ENCODE data around the gene DNAJC27.
A peak's percentile ranks its signal among the peaks of the same experiment; 100 is the strongest.

DNAJC27 gene

GRCh38 chr2:24970483-24971285 lies 1.1 kb downstream of the DNAJC27 start:
- DNase-seq (ENCODE audit: low read depth in 4 of 4, low spot score in 1 of 4), result peak in 1 of 4 experiments; percentile 19

DNA sequence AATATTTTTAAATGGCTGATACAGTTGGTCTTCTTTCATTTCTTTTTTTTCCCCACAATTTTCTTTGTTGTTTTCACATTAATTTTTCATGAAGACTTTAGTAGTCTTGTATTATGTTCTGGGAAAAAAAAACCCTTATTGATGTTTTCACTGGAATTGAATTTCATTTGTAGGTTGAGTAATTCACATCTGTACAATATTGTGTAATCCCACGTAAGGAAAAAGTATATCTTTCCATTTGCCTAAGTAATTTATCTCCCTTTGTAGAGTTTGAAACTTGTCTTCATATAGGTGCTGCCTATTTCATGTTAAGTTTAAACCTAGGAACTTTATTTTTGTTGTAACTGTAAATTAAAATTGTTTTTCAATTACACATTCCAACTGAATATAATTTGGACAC lies 2.0 kb downstream of the DNAJC27 start:
- no peak for DNase-seq (ENCODE audit: low read depth in 4 of 4, low spot score in 1 of 4)

- DNase-seq (ENCODE audit: low read depth in 4 of 4, low spot score in 1 of 4), result no peak
Observed at GRCh38 chr2:24961903-24962302, 9.9 kb downstream of the DNAJC27 start.

DNA sequence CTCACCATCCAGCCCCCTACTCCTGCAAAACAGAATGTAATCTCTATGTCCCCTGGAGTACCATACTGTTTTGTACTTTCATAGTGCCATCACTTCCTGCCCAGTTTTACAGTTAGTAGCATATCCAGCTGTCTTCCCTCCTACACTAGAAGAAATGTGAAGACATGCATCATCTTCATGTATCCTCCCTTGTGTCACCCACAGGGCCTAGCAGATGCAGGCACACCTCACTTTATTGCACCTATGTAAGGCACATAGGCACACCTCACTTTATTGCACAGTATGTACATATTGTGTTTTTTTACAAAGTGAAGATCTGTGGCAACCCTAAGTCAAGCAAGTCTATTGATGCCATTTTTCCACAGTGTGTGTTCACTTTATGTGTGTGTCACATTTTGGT lies 12.0 kb downstream of the DNAJC27 start:
- DNase-seq (ENCODE audit: low read depth in 4 of 4, low spot score in 1 of 4), result no peak

DNA sequence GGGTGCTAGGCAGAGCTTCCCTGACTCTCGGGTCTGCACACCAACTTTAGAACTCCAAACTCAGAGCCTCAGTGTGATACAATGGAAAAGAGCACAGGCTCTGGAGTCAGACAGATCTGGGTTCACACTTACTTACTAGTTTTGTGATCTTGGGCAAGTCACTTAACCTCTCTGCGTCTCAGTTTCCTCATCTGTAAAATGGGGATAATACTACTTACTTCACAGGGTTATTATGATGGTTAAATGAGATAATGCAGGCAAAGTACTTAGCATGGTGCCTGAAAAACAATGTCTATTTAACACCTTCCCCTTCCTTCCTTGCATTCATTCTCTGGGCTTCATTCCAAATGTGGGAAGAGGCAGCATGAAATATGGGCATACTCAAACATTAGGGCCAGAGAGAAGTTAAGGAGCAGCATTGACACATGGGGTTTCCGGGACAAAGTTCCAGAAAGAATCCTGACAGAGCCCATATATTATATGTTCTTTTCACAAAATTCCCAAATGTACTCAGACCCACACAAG lies 13.3 kb downstream of the DNAJC27 start:
- DNase-seq (ENCODE audit: low read depth in 4 of 4, low spot score in 1 of 4), result no peak

DNA sequence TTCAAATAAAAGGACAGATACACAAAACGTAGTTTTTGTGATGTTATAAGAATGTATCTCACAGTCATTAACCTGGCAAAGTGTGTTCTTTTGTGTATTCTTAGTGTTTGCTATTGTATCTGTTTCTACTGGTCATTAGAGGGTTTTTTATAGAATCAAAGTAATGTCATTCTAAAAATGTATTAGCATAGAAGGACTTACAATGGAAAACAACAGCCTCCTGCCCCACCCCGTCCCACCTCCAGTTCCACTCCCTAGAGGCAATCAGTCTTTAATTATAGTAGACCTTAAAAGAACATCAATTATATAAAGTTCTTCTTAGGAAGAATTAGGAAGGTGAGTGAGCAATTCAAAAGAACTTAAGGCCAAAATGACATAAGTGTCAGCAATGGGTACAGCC lies 13.8 kb downstream of the DNAJC27 start:
- no peak for DNase-seq (ENCODE audit: low read depth in 4 of 4, low spot score in 1 of 4)

DNA sequence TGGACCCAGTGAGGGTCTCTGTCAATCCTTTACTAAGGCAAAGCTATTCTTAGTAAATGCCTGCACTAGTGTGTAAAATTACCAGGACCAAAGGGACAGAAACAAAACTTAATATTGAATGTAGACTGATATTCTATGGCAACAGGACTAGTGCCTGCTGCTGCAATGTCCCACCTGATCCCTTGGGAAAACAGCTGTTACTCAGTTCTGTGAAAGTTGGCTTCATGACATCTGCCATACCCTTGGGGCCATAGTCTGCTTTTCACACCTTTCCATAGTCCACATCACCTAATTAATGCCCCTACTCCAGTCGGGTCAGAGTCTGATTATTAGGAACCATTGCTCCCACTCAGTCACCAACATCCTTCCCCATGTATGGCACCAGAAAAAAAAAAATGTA lies 14.5 kb downstream of the DNAJC27 start:
- DNase-seq (ENCODE audit: low read depth in 4 of 4, low spot score in 1 of 4), result no peak

GRCh38 chr2:24955921-24956320 lies 15.8 kb downstream of the DNAJC27 start:
- no peak for DNase-seq (ENCODE audit: low read depth in 4 of 4, low spot score in 1 of 4)

DNA sequence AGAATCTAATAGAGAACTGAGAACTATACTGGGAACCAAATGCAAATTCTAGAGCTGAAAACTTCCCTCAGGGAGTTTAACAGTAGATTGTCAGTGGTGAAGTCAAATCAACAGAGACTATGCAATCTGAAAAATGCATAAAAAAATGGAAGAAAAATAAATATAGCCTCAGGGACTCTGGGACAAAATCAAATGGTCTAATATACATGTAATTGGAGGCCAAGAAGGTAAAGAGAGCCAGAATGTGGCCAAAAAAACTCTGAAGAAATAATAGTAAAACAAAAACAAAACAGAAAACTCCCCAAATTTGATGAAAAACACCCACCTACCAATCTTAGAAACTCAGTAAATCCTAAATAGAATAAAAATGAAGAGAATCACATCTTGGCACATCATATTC lies 16.5 kb downstream of the DNAJC27 start:
- DNase-seq (ENCODE audit: low read depth in 4 of 4, low spot score in 1 of 4), result no peak

GRCh38 chr2:24950102-24950501 lies 21.7 kb downstream of the DNAJC27 start:
- DNase-seq (ENCODE audit: low read depth in 4 of 4, low spot score in 1 of 4), result no peak

GRCh38 chr2:24948506-24948905 lies 23.2 kb downstream of the DNAJC27 start:
- no peak for DNase-seq (ENCODE audit: low read depth in 4 of 4, low spot score in 1 of 4)

- DNase-seq (ENCODE audit: low read depth in 4 of 4, low spot score in 1 of 4), result no peak
Observed at GRCh38 chr2:24947561-24948157, 24.1 kb downstream of the DNAJC27 start.

GRCh38 chr2:24945907-24946306 lies 25.8 kb downstream of the DNAJC27 start:
- DNase-seq (ENCODE audit: low read depth in 4 of 4, low spot score in 1 of 4), result no peak

DNA sequence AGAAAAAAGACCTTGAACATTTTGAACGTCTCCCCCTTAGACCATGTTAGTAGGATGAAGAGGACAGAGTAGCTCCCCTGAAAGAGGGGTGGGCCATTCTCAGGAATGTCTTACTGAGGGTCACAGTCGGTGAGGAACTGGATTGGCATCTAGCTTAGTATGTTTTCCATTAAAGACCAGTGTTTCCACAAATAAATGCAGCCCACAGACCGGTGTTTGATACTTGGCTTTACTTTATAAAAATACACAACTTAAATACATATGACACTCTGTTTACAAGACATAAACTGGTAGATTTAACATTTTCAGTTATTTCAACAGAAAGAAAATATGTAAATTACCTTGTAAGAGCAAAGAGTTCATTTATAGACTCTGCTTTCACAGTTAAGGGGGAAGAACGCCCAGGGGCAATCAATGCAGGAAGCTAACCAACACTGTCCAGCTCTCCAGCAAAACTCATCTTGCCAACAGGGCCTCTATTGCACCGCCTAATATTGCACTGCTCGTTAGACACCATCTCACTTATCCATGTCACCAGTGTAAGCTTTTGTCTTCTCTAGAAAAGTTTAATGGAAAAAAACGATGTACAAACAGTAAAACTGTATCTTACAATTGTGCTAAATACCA lies 28.2 kb downstream of the DNAJC27 start:
- DNase-seq (ENCODE audit: low read depth in 4 of 4, low spot score in 1 of 4), result no peak

- DNase-seq (ENCODE audit: low read depth in 4 of 4, low spot score in 1 of 4), result no peak
Observed at GRCh38 chr2:24939353-24939752, 32.4 kb downstream of the DNAJC27 start.

GRCh38 chr2:24937236-24937635 lies 34.5 kb downstream of the DNAJC27 start:
- no peak for DNase-seq (ENCODE audit: low read depth in 4 of 4, low spot score in 1 of 4)

DNA sequence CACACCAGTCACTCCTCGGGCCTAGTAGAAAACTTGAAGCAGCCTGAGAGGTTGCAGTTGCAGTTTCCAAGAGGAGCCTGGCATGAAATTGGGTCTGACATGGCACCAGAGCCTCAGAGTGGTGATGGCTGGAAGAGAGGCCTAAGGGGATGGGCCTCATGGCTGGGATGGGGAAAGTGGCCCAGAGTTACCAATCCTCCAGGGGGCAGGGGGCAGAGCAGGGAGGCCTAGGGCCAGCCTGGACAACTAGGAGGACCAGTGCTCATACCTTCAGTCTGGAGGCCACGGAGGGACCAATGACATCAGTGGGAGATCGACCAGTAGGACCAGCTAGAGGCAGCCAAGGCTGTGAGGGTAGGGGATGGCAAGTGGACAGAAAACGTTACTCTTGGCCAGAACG lies 36.6 kb downstream of the DNAJC27 start:
- no peak for DNase-seq (ENCODE audit: low read depth in 4 of 4, low spot score in 1 of 4)

GRCh38 chr2:24932715-24933114 lies 39.0 kb downstream of the DNAJC27 start:
- no peak for DNase-seq (ENCODE audit: low read depth in 4 of 4, low spot score in 1 of 4)

- DNase-seq (ENCODE audit: low read depth in 4 of 4, low spot score in 1 of 4), result no peak
Observed at GRCh38 chr2:24930768-24931167, 41.0 kb downstream of the DNAJC27 start.

DNA sequence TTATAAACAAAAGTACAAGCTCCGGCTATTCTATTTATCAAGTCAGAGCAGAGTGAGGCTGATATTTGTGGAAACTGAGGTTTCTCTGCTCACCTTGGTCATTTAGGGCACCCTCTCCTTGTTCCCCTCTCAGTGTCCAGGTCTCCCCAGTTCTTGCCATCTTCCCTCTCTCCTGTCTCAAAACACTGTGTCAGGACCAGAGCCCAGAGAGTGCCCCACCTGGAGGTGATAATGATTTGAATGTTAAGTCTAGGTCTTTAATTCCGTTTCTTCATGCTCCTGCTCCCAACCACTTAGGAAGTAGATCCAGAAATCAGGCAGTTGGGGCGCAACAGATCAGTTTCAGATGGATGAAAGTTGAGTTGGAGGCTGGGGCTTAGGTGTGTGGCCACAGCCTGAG lies 42.5 kb downstream of the DNAJC27 start:
- DNase-seq (ENCODE audit: low read depth in 4 of 4, low spot score in 1 of 4), result no peak

GRCh38 chr2:24928036-24928435 lies 43.7 kb downstream of the DNAJC27 start:
- DNase-seq (ENCODE audit: low read depth in 4 of 4, low spot score in 1 of 4), result no peak

DNA sequence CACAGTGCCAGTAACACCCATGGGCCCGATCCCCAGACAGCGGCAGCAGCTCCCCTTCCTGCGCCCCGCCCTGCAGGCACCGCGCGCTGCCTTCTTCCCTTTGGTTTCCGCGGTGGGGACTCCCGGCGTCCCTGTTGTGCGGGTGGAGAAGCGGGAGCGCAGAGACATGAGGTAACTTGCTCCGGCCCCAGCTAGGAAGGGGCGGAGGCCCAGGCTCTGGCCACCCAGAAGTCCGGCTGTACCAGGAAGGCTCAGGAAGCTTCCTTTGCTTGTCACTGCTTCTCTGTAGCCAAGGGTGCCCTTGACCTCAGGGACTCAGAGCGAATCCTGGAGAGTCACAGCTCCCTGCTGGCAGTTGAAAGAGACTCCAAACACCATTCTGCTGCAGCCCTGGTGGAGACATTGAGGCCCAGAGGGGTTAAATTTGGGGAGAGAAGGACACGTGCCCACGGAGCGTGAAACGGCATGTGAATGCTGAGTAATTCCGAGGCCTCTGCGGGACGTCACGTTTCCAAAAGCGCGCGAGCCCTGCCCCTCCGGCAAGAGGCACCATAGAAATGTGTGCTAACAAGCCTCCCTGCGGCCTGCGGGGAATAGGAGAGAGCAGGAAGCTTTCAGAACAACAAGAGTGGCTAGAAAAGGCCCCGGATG lies 45.0 kb downstream of the DNAJC27 start:
- DNase-seq (ENCODE audit: low read depth in 4 of 4, low spot score in 1 of 4), result peak in 1 of 4 experiments; percentile 33
